GM12865 (cell line): ENCODE measurements around the gene DNAJC24.
"Not testable (repeated sequence)": the region's sequence is repeated elsewhere in the genome, so short reads cannot be mapped to it uniquely, and the experiment has no call there.

Experiments used
- DNase-seq: peaks from one replicate; pipeline ENCODE4 v3.0.0; 2010; ENCODE audit warnings: low read depth
- H3K4me3 ChIP-seq: 2 replicates; pipeline ENCODE4 v1.5.1; 2011; ENCODE audit warnings: mild to moderate bottlenecking, low read depth, low read length, control low read depth
- TF ChIP-seq, protein P1 (sequence below): IDR thresholded peaks from 2 replicates; pipeline ENCODE4 v1.5.1; 2011; ENCODE audit warnings: low read length, control low read depth, low read depth, inconsistent platforms; ENCODE audit not compliant: insufficient read depth; ENCODE audit errors: missing control alignments

DNAJC24 gene, protein sequence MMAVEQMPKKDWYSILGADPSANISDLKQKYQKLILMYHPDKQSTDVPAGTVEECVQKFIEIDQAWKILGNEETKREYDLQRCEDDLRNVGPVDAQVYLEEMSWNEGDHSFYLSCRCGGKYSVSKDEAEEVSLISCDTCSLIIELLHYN

DNA sequence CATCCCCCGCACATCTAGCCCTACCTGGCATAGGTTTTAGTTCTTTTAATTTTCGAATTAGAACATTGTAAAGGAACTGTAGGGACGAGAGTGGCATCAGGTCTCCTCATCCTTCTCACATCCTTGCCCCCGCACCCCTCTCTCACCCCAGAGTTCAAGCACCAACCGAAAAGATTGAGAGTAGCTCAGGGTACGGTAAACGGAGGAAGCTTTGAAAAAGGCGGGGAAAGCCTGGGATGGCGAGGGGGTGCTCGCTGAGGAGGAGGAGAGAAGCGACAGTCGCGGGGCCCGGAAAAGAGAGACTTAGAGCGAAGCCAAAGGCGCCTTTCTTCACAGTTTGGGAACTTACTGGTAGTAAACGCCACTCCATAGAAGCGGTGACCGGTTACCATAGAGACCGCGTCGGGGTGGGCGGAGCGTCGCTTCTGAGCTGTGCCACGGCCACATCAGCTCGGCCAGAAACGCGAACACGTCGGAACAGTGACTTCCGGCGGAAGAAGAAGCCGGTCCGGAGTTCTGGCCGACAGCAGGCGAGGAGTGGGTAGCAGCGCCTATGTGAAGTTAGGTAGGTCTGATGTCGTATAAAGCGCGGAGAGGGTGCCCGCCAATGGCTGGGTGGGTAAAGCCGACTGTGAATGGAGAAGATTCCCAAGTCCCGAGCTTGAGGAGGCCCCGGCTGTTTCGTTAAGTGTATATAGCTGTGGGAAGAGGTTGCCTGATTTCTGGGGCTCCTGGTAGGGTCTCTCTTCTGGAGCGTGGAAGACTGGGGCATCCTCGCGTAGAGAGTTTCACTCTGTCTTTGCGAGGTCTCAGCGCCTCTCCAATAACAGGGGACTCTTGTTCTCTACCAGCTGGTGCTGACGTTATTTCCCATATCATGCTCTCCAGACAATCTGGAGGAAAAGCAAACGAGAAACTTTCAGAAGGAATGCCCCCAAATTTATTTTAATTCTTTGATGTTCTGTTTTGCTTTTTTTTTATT lies at the start of gene DNAJC24, which contains the start of gene DCDC1:
Gene DNAJC24, plus strand, starts transcription at position 513 of the 982 bp plus-strand sequence. CDS start 889 bp downstream, outside the sequence.
Gene DCDC1, minus strand, starts transcription at position 392 of the 982 bp plus-strand sequence. CDS start 41,459 bp downstream, outside the sequence.
- TF ChIP-seq, protein P1, sequence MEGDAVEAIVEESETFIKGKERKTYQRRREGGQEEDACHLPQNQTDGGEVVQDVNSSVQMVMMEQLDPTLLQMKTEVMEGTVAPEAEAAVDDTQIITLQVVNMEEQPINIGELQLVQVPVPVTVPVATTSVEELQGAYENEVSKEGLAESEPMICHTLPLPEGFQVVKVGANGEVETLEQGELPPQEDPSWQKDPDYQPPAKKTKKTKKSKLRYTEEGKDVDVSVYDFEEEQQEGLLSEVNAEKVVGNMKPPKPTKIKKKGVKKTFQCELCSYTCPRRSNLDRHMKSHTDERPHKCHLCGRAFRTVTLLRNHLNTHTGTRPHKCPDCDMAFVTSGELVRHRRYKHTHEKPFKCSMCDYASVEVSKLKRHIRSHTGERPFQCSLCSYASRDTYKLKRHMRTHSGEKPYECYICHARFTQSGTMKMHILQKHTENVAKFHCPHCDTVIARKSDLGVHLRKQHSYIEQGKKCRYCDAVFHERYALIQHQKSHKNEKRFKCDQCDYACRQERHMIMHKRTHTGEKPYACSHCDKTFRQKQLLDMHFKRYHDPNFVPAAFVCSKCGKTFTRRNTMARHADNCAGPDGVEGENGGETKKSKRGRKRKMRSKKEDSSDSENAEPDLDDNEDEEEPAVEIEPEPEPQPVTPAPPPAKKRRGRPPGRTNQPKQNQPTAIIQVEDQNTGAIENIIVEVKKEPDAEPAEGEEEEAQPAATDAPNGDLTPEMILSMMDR = no peak
- peak; percentile 95 for DNase-seq
- peak within 1 kb of the TSS; percentile 94 for H3K4me3 ChIP-seq

DNA sequence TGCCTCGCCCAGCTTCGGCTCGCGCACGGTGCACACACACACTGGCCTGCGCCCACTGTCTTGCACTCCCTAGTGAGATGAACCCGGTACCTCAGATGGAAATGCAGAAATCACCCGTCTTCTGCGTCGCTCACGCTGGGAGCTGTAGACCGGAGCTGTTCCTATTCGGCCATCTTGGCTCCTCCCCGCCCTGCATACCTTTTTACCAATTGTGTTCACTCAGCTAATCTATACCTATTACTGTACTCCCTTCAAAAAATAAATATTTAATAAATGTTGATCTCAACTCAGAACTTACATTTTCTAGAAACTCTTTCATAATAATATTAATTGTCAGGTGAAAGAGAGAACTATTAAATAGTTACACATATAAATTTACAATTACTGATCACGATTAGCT lies 48.2 kb upstream of the DNAJC24 start:
- DNase-seq, H3K4me3 ChIP-seq: not testable (repeated sequence)

DNA sequence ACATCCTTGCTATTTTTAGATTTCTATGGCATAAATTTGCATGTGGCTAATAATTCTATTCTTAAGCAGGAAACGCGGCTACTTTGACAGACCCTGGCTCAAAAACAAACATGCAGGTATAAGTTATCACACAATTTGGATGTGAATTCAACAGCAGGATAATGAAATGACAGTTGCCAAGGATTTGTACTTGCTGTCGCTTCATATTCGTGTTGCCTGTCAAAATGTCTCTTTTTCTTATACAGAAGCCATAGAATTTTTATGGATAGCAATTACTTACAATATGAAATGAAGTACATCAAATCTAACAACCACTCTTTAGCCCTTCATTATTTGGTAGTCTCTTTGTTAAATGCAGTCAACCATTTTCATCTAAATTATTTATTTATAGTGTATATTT lies 46.5 kb upstream of the DNAJC24 start:
- H3K4me3 ChIP-seq = no peak overlapping the region
- no peak for DNase-seq
- TF ChIP-seq, protein P1 = no peak

DNA sequence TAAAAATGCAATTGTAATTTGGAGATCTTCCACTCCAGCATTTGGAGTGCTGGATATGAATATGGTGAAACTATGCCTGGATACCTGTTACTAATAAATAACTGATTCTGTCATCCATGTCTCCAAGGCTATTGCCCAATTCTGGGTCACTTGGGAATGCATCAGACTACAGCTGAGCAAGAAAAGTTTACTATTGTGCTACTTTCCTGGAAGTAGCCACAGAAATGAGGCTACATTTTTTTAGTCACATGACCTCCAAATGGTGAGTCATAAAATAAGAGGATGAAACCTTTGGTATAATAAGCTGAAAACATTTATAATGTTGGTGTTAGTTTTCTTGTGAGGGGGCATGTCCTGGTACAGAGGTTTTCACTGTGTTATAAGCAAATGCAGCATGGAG lies 44.5 kb upstream of the DNAJC24 start:
- H3K4me3 ChIP-seq = no peak overlapping the region
- no peak for DNase-seq
- TF ChIP-seq, protein P1 = no peak

DNA sequence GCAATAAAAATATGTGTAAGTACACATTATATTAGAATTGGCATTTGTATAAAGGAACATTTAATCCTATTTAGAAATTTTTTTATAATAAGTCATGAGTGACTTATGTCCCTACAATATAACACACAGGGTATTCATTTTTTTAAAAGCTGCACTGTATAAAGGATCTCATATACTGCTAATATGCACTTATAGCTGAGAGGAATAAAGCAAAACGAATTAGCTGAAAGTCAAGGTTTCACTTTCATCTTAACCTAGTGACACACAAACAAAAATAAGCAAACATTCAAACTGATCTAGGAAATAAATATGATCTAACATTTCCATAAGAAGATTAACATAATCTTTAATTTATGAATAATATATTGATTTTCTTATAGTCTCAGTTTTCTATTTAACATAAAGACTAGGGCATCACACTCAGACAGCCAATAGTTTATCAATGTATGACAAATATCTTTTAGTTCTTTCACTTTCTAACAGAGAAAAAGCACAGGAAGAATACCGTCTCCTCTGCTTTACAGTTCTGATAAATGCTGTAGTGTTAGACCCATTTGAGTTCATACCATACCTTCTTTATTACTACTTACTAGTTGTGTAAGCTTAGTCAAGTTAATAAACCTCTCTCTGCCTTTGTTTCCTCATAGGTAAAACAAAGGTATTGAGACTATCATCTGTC lies 43.1 kb upstream of the DNAJC24 start:
- DNase-seq = peak; percentile 5
- peak overlapping the region; percentile 17; the same call in 1 of the 2 replicates for H3K4me3 ChIP-seq
- TF ChIP-seq, protein P1 = no peak

DNA sequence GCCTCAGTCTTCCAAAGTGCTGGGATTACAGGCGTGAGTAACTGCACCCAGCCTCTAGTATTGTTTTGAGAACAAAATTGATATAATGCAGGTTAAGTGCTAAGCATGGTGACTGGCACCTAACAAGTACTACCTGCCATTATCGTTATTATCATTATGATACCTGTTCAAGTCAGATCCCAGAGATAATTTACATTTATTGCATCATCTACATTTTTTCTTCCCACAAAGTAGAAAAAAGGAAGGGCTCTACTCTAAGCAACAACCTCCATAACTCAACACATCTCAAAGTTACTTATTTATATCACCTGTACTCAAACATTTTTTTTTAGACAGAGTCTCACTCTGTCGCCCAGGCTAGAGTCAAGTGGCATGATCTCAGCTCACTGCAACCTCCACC lies 42.2 kb upstream of the DNAJC24 start:
- no peak for DNase-seq
- no peak overlapping the region for H3K4me3 ChIP-seq
- TF ChIP-seq, protein P1 = no peak

DNA sequence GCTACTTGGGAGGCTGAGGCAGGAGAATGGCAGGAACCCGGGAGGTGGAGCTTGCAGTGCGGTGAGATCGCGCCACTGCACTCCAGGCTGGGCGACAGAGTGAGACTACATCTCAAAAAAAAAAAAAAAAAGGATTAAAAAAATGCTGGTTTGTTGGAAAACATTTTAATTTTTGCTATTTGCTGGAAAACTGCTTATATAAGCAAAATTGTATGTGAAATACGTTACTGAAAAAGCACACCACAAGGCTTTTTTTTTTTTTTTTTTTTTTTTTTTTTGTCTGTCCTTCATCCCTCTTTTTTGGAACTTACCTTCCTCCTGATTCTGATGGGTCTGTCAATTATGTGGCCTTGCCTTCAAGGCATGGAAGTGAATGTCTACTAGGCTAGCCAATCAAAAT lies 41.0 kb upstream of the DNAJC24 start:
- TF ChIP-seq, protein P1 = no peak
- no peak for DNase-seq
- H3K4me3 ChIP-seq = no peak overlapping the region
